ENCODE results near the gene PIEZO1.

The PIEZO1 gene

GRCh38 chr16:88695753-88696152 lies 89.3 kb downstream of the PIEZO1 start:
- no peak for FAIRE-seq

GRCh38 chr16:88695218-88695617 lies 89.8 kb downstream of the PIEZO1 start:
- FAIRE-seq (no peak), DNase-seq (ENCODE audit: insufficient read length, low spot score) (no peak)

More at GRCh38 chr16:88695753-88696152, 89.3 kb downstream of the PIEZO1 start:
- no peak for DNase-seq (ENCODE audit: insufficient read length, low spot score)

GRCh38 chr16:88694221-88695087 lies 90.6 kb downstream of the PIEZO1 start:
- DNase-seq (ENCODE audit: insufficient read length, low spot score) = no peak
- no peak for FAIRE-seq

GRCh38 chr16:88693420-88694177 lies 91.4 kb downstream of the PIEZO1 start:
- DNase-seq (ENCODE audit: insufficient read length, low spot score) (no peak), FAIRE-seq (no peak)

GRCh38 chr16:88692861-88693260 lies 92.2 kb downstream of the PIEZO1 start:
- DNase-seq (ENCODE audit: insufficient read length, low spot score) = no peak
- FAIRE-seq = no peak

GRCh38 chr16:88691924-88692560 lies 93.0 kb downstream of the PIEZO1 start:
- no peak for DNase-seq (ENCODE audit: insufficient read length, low spot score)
- no peak for FAIRE-seq

GRCh38 chr16:88691129-88691813 lies 93.7 kb downstream of the PIEZO1 start:
- FAIRE-seq (no peak), DNase-seq (ENCODE audit: insufficient read length, low spot score) (no peak)

GRCh38 chr16:88690341-88691128 lies 94.5 kb downstream of the PIEZO1 start:
- DNase-seq (ENCODE audit: insufficient read length, low spot score) = no peak
- FAIRE-seq = no peak

GRCh38 chr16:88688013-88688778 lies 96.8 kb downstream of the PIEZO1 start:
- DNase-seq (ENCODE audit: insufficient read length, low spot score) (no peak), FAIRE-seq (no peak)

- DNase-seq (ENCODE audit: insufficient read length, low spot score) (no peak), FAIRE-seq (no peak)
These were observed 97.4 kb downstream of the PIEZO1 start for GRCh38 chr16:88687676-88688012.

- no peak for FAIRE-seq
These were observed 97.8 kb downstream of the PIEZO1 start for GRCh38 chr16:88687254-88687576.

GRCh38 chr16:88686439-88687253 lies 98.4 kb downstream of the PIEZO1 start, which contains the start of gene SNAI3:
Gene SNAI3, minus strand, starts transcription at chr16:88686507. Its CDS starts 101 bp downstream, at chr16:88686406.
- FAIRE-seq = peak; percentile 84
- peak; percentile 85 for DNase-seq (ENCODE audit: insufficient read length, low spot score)

More at GRCh38 chr16:88687254-88687576, 97.8 kb downstream of the PIEZO1 start:
- no peak for DNase-seq (ENCODE audit: insufficient read length, low spot score)

- DNase-seq (ENCODE audit: insufficient read length, low spot score) = no peak
- FAIRE-seq = no peak
These were observed 99.0 kb downstream of the PIEZO1 start for GRCh38 chr16:88686062-88686438.

GRCh38 chr16:88685156-88686061 lies 99.6 kb downstream of the PIEZO1 start:
- peak; percentile 38 for FAIRE-seq
- peak; percentile 70 for DNase-seq (ENCODE audit: insufficient read length, low spot score)

GRCh38 chr16:88684569-88685155 lies 100.4 kb downstream of the PIEZO1 start:
- DNase-seq (ENCODE audit: insufficient read length, low spot score) (no peak), FAIRE-seq (no peak)

GRCh38 chr16:88681709-88682451 lies 103.1 kb downstream of the PIEZO1 start:
- no peak for DNase-seq (ENCODE audit: insufficient read length, low spot score)
- FAIRE-seq = no peak
